CD4-positive, alpha-beta T cell treated with Interleukin-2 at 100 ng/mL for 4 hours (primary cell): ENCODE results near the gene MAML2.
A peak's percentile ranks its signal among the peaks of the same experiment; 100 is the strongest.

Experiments
- DNase-seq: peaks from one replicate; pipeline ENCODE4 v3.0.0-alpha.2; 2020; ENCODE audit warnings: low spot score

The MAML2 gene

GRCh38 chr11:96207459-96208449, 135.2 kb downstream of the MAML2 start:
- peak; percentile 47 for DNase-seq

- DNase-seq: no peak
Measured at GRCh38 chr11:96206955-96207354, 136.0 kb downstream of the MAML2 start.

- peak; percentile 38 for DNase-seq
Measured at GRCh38 chr11:96205460-96205809, 137.6 kb downstream of the MAML2 start.

GRCh38 chr11:96204721-96205459, 138.1 kb downstream of the MAML2 start:
- DNase-seq: peak; percentile 59

- no peak for DNase-seq
Measured at GRCh38 chr11:96204366-96204659, 138.7 kb downstream of the MAML2 start.

GRCh38 chr11:96203567-96204365, 139.2 kb downstream of the MAML2 start:
- DNase-seq: no peak

- no peak for DNase-seq
Measured at GRCh38 chr11:96200243-96200642, 142.8 kb downstream of the MAML2 start.

GRCh38 chr11:96199563-96200025, 143.4 kb downstream of the MAML2 start:
- peak; percentile 83 for DNase-seq

- DNase-seq: no peak
Measured at GRCh38 chr11:96197801-96198701, 144.9 kb downstream of the MAML2 start.

- DNase-seq: no peak
Measured at GRCh38 chr11:96197103-96197502, 145.9 kb downstream of the MAML2 start.

- no peak for DNase-seq
Measured at GRCh38 chr11:96196181-96196662, 146.8 kb downstream of the MAML2 start.

- no peak for DNase-seq
Measured at GRCh38 chr11:96195671-96196070, 147.3 kb downstream of the MAML2 start.

GRCh38 chr11:96194581-96195374, 148.2 kb downstream of the MAML2 start:
- DNase-seq: no peak

GRCh38 chr11:96193745-96194443, 149.1 kb downstream of the MAML2 start:
- DNase-seq: no peak

GRCh38 chr11:96191752-96192151, 151.2 kb downstream of the MAML2 start:
- DNase-seq: no peak

- peak; percentile 22 for DNase-seq
Measured at GRCh38 chr11:96189351-96189750, 153.6 kb downstream of the MAML2 start.

- peak; percentile 11 for DNase-seq
Measured at GRCh38 chr11:96188243-96189006, 154.6 kb downstream of the MAML2 start.

GRCh38 chr11:96187822-96188221, 155.2 kb downstream of the MAML2 start:
- no peak for DNase-seq

- DNase-seq: no peak
Measured at GRCh38 chr11:96186806-96187205, 156.2 kb downstream of the MAML2 start.
